ENCODE data around the gene LRRC57. TPM values are rescaled to one million over a fixed set of nuclear protein-coding genes. Genes with fewer than 3 reads are reported as not detected.
A peak's percentile ranks its signal among the peaks of the same experiment; 100 is the strongest.

LRRC57 gene
- total RNA-seq, 1 donor from 2014 or later: 18.1 TPM

- Histone ChIP-seq H3K27ac (no peak overlapping the region), H3K9me3 (ENCODE audit: low read depth) (no peaks in the 10 kb centered on the region), H3K4me3 (peak overlapping the region; percentile 63), H3K36me3 (no peaks in the 10 kb centered on the region), H3K9ac (no peak overlapping the region), H2AFZ (replicated peaks) (no peak overlapping the region), H3F3A (ENCODE audit: low read depth) (peaks cover 31% of the 10 kb centered on the region), H3K4me2 (peak overlapping the region; percentile 83), H3K27me3 (peaks cover 34% of the 10 kb centered on the region), H3K4me1 (peaks cover 12% of the 10 kb centered on the region), H4K20me1 (ENCODE audit: low read depth) (peaks cover 9% of the 10 kb centered on the region), H3K79me2 (ENCODE audit: low read depth) (peaks cover 34% of the 10 kb centered on the region)
- Mint-ChIP-seq H3K9me3 (no peaks in the 10 kb centered on the region), H3K27ac (no peak overlapping the region), H3K4me1 (peaks cover 26% of the 10 kb centered on the region), H3K27me3 (ENCODE audit: insufficient read depth, low read depth) (peaks cover 7% of the 10 kb centered on the region), H3K4me3 (peak overlapping the region; percentile 97), H3K36me3 (peaks cover 13% of the 10 kb centered on the region)
- TF ChIP-seq CTCF (IDR thresholded peaks at IDR 0.05) (no peak), EZH2phosphoT487 (IDR thresholded peaks at IDR 0.05) (no peak), EZH2 (IDR thresholded peaks at IDR 0.05) (no peak)
- DNase-seq (ENCODE audit: low spot score): no peak
These were observed 28.2 kb upstream of the LRRC57 start for GRCh38 chr15:42576776-42577175.

GRCh38 chr15:42576040-42576594 is 27.5 kb upstream of the LRRC57 start:
- H3K79me2 ChIP-seq (ENCODE audit: low read depth): peaks cover 33% of the 10 kb centered on the region
- peak overlapping the region; percentile 83 for H3K4me2 ChIP-seq
- H4K20me1 ChIP-seq (ENCODE audit: low read depth): peaks cover 6% of the 10 kb centered on the region
- no peaks in the 10 kb centered on the region for H3K9me3 ChIP-seq (ENCODE audit: low read depth)
- Mint-ChIP-seq H3K9me3 (no peaks in the 10 kb centered on the region), H3K27ac (peak overlapping the region; percentile 92), H3K36me3 (peaks cover 14% of the 10 kb centered on the region), H3K27me3 (ENCODE audit: insufficient read depth, low read depth) (peaks cover 7% of the 10 kb centered on the region), H3K4me3 (peak overlapping the region; percentile 97), H3K4me1 (peaks cover 21% of the 10 kb centered on the region)
- H3K27ac ChIP-seq: no peak overlapping the region
- H3F3A ChIP-seq (ENCODE audit: low read depth): peaks cover 26% of the 10 kb centered on the region
- peak overlapping the region; percentile 31 for H3K9ac ChIP-seq
- H3K4me1 ChIP-seq: peaks cover 9% of the 10 kb centered on the region
- no peaks in the 10 kb centered on the region for H3K36me3 ChIP-seq
- peaks cover 31% of the 10 kb centered on the region for H3K27me3 ChIP-seq
- DNase-seq (ENCODE audit: low spot score): no peak
- no peak for TF ChIP-seq EZH2phosphoT487 (IDR thresholded peaks at IDR 0.05)
- no peak for TF ChIP-seq CTCF (IDR thresholded peaks at IDR 0.05)
- no peak for TF ChIP-seq EZH2 (IDR thresholded peaks at IDR 0.05)
- peak overlapping the region; percentile 27 for H2AFZ ChIP-seq (replicated peaks)
- peak overlapping the region; percentile 63 for H3K4me3 ChIP-seq

GRCh38 chr15:42575188-42576039 is 26.8 kb upstream of the LRRC57 start, which contains the start of gene STARD9:
Gene STARD9, plus strand, starts transcription at chr15:42575606. Its CDS starts 110 bp downstream, at chr15:42575716.
- H4K20me1 ChIP-seq (ENCODE audit: low read depth): peaks cover 6% of the 10 kb centered on the region
- Mint-ChIP-seq H3K27ac (peak within 1 kb of the TSS; percentile 92), H3K4me3 (peak within 1 kb of the TSS; percentile 97), H3K9me3 (no peaks in the 10 kb centered on the region), H3K4me1 (peaks cover 16% of the 10 kb centered on the region), H3K27me3 (ENCODE audit: insufficient read depth, low read depth) (peaks cover 7% of the 10 kb centered on the region), H3K36me3 (peaks cover 16% of the 10 kb centered on the region)
- peaks cover 33% of the 10 kb centered on the region for H3K79me2 ChIP-seq (ENCODE audit: low read depth)
- peak within 1 kb of the TSS; percentile 56 for H2AFZ ChIP-seq (replicated peaks)
- peaks cover 21% of the 10 kb centered on the region for H3F3A ChIP-seq (ENCODE audit: low read depth)
- peaks cover 9% of the 10 kb centered on the region for H3K4me1 ChIP-seq
- H3K4me3 ChIP-seq: peak within 1 kb of the TSS; percentile 63
- no peaks in the 10 kb centered on the region for H3K36me3 ChIP-seq
- H3K9ac ChIP-seq: peak within 1 kb of the TSS; percentile 31
- peak; percentile 99 for DNase-seq (ENCODE audit: low spot score)
- H3K27ac ChIP-seq: no peak within 1 kb of the TSS
- peak within 1 kb of the TSS; percentile 83 for H3K4me2 ChIP-seq
- no peak for TF ChIP-seq EZH2phosphoT487 (IDR thresholded peaks at IDR 0.05)
- TF ChIP-seq EZH2 (IDR thresholded peaks at IDR 0.05): peak; percentile 36
- peak; percentile 3 for TF ChIP-seq CTCF (IDR thresholded peaks at IDR 0.05)
- peaks cover 24% of the 10 kb centered on the region for H3K27me3 ChIP-seq
- H3K9me3 ChIP-seq (ENCODE audit: low read depth): no peaks in the 10 kb centered on the region

Data from neural progenitor cell (in vitro differentiated cells).